ENCODE measurements around the gene LRRC9.
"Not testable (repeated sequence)": the region's sequence is repeated elsewhere in the genome, so short reads cannot be mapped to it uniquely, and the experiment has no call there.

LRRC9 gene

DNA sequence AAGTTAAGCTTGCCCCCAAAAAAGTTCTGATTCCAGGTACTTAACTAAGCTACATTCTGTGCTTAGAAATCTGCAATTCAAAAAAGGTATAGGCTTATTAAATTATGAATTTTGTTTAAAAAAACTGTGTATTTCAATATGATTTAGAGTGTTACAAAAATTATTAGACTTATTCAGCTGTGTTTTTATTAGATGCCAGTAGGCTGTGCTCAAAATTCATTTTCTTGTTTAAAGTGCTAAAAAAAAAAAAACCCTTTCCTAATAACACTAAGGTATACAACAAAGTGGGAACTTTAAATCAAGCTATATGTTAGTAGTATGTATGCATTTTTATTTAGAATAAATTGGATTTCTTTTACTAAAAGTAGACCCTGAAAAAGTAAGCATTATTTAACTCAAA is 25.0 kb downstream of the LRRC9 start:
- Histone ChIP-seq H3K36me3 (ENCODE audit: control insufficient read depth, insufficient read depth, low read length) (no peaks in the 10 kb centered on the region), H3K79me2 (no peaks in the 10 kb centered on the region), H3K4me2 (ENCODE audit: low read length) (no peak overlapping the region), H3K9me3 (ENCODE audit: control insufficient read depth, low read length) (no peaks in the 10 kb centered on the region), H3K27ac (no peak overlapping the region), H3K27me3 (ENCODE audit: control insufficient read depth, insufficient read depth, low read length) (no peaks in the 10 kb centered on the region), H3K4me3 (ENCODE audit: low read depth, low read length) (no peak overlapping the region), H2AFZ (no peak overlapping the region), H3K4me1 (no peaks in the 10 kb centered on the region), H3K9ac (no peak overlapping the region)
- TF ChIP-seq, protein P1, sequence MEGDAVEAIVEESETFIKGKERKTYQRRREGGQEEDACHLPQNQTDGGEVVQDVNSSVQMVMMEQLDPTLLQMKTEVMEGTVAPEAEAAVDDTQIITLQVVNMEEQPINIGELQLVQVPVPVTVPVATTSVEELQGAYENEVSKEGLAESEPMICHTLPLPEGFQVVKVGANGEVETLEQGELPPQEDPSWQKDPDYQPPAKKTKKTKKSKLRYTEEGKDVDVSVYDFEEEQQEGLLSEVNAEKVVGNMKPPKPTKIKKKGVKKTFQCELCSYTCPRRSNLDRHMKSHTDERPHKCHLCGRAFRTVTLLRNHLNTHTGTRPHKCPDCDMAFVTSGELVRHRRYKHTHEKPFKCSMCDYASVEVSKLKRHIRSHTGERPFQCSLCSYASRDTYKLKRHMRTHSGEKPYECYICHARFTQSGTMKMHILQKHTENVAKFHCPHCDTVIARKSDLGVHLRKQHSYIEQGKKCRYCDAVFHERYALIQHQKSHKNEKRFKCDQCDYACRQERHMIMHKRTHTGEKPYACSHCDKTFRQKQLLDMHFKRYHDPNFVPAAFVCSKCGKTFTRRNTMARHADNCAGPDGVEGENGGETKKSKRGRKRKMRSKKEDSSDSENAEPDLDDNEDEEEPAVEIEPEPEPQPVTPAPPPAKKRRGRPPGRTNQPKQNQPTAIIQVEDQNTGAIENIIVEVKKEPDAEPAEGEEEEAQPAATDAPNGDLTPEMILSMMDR (IDR thresholded peaks at IDR 0.05): no peak

DNA sequence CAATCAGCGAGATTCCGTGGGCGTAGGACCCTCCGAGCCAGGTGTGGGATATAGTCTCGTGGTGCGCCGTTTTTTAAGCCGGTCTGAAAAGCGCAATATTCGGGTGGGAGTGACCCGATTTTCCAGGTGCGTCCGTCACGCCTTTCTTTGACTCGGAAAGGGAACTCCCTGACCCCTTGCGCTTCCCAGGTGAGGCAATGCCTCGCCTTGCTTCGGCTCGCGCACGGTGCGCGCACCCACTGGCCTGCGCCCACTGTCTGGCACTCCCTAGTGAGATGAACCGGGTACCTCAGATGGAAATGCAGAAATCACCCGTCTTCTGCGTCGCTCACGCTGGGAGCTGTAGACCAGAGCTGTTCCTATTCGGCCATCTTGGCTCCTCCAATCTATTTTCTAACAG is 32.2 kb downstream of the LRRC9 start:
- H3K27ac ChIP-seq; H3K36me3 ChIP-seq (ENCODE audit: control insufficient read depth, insufficient read depth, low read length); H3K27me3 ChIP-seq (ENCODE audit: control insufficient read depth, insufficient read depth, low read length); H3K4me1 ChIP-seq; H3K79me2 ChIP-seq; H2AFZ ChIP-seq; H3K9me3 ChIP-seq (ENCODE audit: control insufficient read depth, low read length); H3K4me3 ChIP-seq (ENCODE audit: low read depth, low read length); H3K9ac ChIP-seq; H3K4me2 ChIP-seq (ENCODE audit: low read length): not testable (repeated sequence)

DNA sequence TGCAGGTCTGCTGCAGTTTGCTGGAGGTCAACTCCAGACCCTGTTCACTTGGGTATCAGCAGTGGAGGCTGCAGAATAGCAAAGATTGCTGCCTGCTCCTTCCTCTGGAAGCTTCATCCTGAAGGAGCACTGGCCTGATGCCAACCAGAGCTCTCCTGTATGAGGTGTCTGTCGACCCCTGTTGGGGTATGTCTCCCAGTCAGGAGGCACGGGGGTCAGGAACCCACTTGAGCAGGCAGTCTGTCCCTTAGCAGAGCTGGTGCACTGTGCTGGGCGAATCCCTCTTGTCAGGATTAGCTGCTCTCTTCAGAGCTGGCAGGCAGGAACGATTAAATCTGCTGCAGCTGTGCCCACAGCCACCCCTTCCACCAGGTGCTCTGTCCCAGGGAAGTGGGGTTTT is 37.9 kb downstream of the LRRC9 start:
- not testable (repeated sequence) for H3K27ac ChIP-seq; H2AFZ ChIP-seq; H3K9ac ChIP-seq; H3K9me3 ChIP-seq (ENCODE audit: control insufficient read depth, low read length); H3K79me2 ChIP-seq; H3K36me3 ChIP-seq (ENCODE audit: control insufficient read depth, insufficient read depth, low read length); H3K4me2 ChIP-seq (ENCODE audit: low read length); H3K27me3 ChIP-seq (ENCODE audit: control insufficient read depth, insufficient read depth, low read length); H3K4me3 ChIP-seq (ENCODE audit: low read depth, low read length); H3K4me1 ChIP-seq

DNA sequence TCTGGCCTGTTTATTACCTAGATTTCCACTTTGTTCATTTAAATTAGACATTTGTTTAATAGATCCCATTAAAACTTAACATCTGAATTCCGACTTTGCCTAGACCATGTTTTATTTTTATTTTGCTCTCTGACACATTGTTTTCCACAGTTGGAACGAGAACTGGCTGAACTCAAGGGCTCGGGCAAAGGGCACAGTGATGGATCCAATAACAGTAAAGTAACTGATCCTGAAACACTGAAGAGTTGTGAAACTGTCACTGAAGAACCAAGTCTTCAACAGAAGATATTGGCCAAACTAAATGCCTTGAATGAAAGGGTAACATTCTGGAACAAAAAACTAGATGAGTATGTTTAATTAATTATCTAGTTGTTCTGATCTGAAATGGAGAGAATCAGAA is 39.7 kb downstream of the LRRC9 start:
- TF ChIP-seq, protein P1 (IDR thresholded peaks at IDR 0.05): no peak
- no peak overlapping the region for H3K4me3 ChIP-seq (ENCODE audit: low read depth, low read length)
- no peaks in the 10 kb centered on the region for H3K79me2 ChIP-seq
- H3K9ac ChIP-seq: no peak overlapping the region
- H3K9me3 ChIP-seq (ENCODE audit: control insufficient read depth, low read length): no peaks in the 10 kb centered on the region
- no peak overlapping the region for H3K27ac ChIP-seq
- no peak overlapping the region for H3K4me2 ChIP-seq (ENCODE audit: low read length)
- no peaks in the 10 kb centered on the region for H3K36me3 ChIP-seq (ENCODE audit: control insufficient read depth, insufficient read depth, low read length)
- no peaks in the 10 kb centered on the region for H3K27me3 ChIP-seq (ENCODE audit: control insufficient read depth, insufficient read depth, low read length)
- H3K4me1 ChIP-seq: no peaks in the 10 kb centered on the region
- no peak overlapping the region for H2AFZ ChIP-seq

DNA sequence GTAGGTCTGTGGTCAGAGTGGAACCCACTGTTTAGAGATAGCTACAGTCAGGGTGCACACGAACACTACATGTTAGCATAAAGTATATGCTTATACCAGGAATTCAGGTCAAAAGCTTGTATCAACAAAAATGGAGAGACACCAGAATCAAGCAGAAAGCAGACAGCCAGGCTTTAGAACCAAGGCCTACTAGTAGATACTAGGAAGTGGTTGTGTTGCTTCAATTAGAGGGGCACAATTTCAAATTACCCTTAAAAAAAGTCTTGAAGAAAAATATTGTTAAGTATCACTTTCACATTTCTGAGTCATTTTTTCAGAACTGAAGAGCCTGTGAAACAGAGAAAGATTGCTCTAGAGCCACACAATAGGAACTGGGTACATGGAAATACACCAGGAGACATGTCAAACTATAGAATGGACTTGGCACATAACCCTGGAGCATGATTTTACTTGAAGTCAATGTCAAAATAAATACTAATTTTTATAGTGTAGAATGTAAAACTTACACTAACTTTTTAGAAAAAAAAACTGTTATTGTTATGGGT is 41.6 kb downstream of the LRRC9 start:
- H3K27me3 ChIP-seq (ENCODE audit: control insufficient read depth, insufficient read depth, low read length): no peaks in the 10 kb centered on the region
- TF ChIP-seq, protein P1 (IDR thresholded peaks at IDR 0.05): no peak
- H3K79me2 ChIP-seq: no peaks in the 10 kb centered on the region
- no peak overlapping the region for H2AFZ ChIP-seq
- H3K4me2 ChIP-seq (ENCODE audit: low read length): no peak overlapping the region
- H3K36me3 ChIP-seq (ENCODE audit: control insufficient read depth, insufficient read depth, low read length): no peaks in the 10 kb centered on the region
- H3K27ac ChIP-seq: no peak overlapping the region
- no peaks in the 10 kb centered on the region for H3K4me1 ChIP-seq
- H3K4me3 ChIP-seq (ENCODE audit: low read depth, low read length): no peak overlapping the region
- H3K9me3 ChIP-seq (ENCODE audit: control insufficient read depth, low read length): no peaks in the 10 kb centered on the region
- no peak overlapping the region for H3K9ac ChIP-seq
